GM21381 (cell line): ENCODE data around the gene NLGN1.
"Not testable (repeated sequence)": the region's sequence is repeated elsewhere in the genome, so short reads cannot be mapped to it uniquely, and the experiment has no call there.

Experiments
- ATAC-seq: cut with Tn5 transposase; IDR thresholded peaks from one replicate; pipeline ENCODE4 v1.9.1; 2021; ENCODE audit warnings: mild to moderate bottlenecking, moderate library complexity; ENCODE audit not compliant: unreplicated experiment

Gene NLGN1

GRCh38 chr3:173552526-173552925 is 155.0 kb downstream of the NLGN1 start:
- ATAC-seq, result no peak

GRCh38 chr3:173553635-173554280 is 156.2 kb downstream of the NLGN1 start:
- no peak for ATAC-seq

- no peak for ATAC-seq
Observed at GRCh38 chr3:173556546-173556945, 159.0 kb downstream of the NLGN1 start.

- ATAC-seq, result no peak
Observed at GRCh38 chr3:173567997-173568396, 170.5 kb downstream of the NLGN1 start.

GRCh38 chr3:173568623-173569022 is 171.1 kb downstream of the NLGN1 start:
- no peak for ATAC-seq

- no peak for ATAC-seq
Observed at GRCh38 chr3:173583496-173583895, 186.0 kb downstream of the NLGN1 start.

- ATAC-seq, result no peak
Observed at GRCh38 chr3:173584093-173584837, 186.7 kb downstream of the NLGN1 start.

GRCh38 chr3:173584838-173585831 is 187.6 kb downstream of the NLGN1 start:
- no peak for ATAC-seq

GRCh38 chr3:173586166-173586565 is 188.6 kb downstream of the NLGN1 start:
- ATAC-seq, result no peak

GRCh38 chr3:173587055-173587454 is 189.5 kb downstream of the NLGN1 start:
- no peak for ATAC-seq

- no peak for ATAC-seq
Observed at GRCh38 chr3:173588556-173588955, 191.0 kb downstream of the NLGN1 start.

- ATAC-seq, result no peak
Observed at GRCh38 chr3:173589116-173589515, 191.6 kb downstream of the NLGN1 start.

GRCh38 chr3:173591401-173591800 is 193.9 kb downstream of the NLGN1 start:
- no peak for ATAC-seq

GRCh38 chr3:173594881-173595280 is 197.3 kb downstream of the NLGN1 start:
- not testable (repeated sequence) for ATAC-seq

- ATAC-seq, result no peak
Observed at GRCh38 chr3:173599673-173600072, 202.1 kb downstream of the NLGN1 start.

- ATAC-seq, result no peak
Observed at GRCh38 chr3:173614522-173614921, 217.0 kb downstream of the NLGN1 start.

- ATAC-seq, result no peak
Observed at GRCh38 chr3:173615661-173616060, 218.1 kb downstream of the NLGN1 start.

GRCh38 chr3:173617490-173617889 is 219.9 kb downstream of the NLGN1 start:
- no peak for ATAC-seq

- no peak for ATAC-seq
Observed at GRCh38 chr3:173618148-173618547, 220.6 kb downstream of the NLGN1 start.

GRCh38 chr3:173618703-173619102 is 221.2 kb downstream of the NLGN1 start:
- no peak for ATAC-seq

- no peak for ATAC-seq
Observed at GRCh38 chr3:173622166-173622565, 224.6 kb downstream of the NLGN1 start.
